ENCODE data around the gene CAMSAP2.

- TF ChIP-seq GATA2 (IDR thresholded peaks at IDR 0.05; ENCODE audit: low read depth, low read length) = no peak
- TF ChIP-seq GATA3 (IDR thresholded peaks at IDR 0.05; ENCODE audit: low read depth, low read length) = no peak
These were observed 162.2 kb downstream of the CAMSAP2 start for GRCh38 chr1:200900877-200901276.
